GM12865 (cell line): Measurements from ENCODE around the gene SRPRB.

Source experiments
- DNase-seq: peaks from one replicate; pipeline ENCODE4 v3.0.0; 2010; ENCODE audit warnings: low read depth
- H3K4me3 ChIP-seq: 2 replicates; pipeline ENCODE4 v1.5.1; 2011; ENCODE audit warnings: mild to moderate bottlenecking, low read depth, low read length, control low read depth
- TF ChIP-seq, protein P1 (sequence below): IDR thresholded peaks from 2 replicates; pipeline ENCODE4 v1.5.1; 2011; ENCODE audit warnings: low read length, control low read depth, low read depth, inconsistent platforms; ENCODE audit not compliant: insufficient read depth; ENCODE audit errors: missing control alignments

SRPRB gene

DNA sequence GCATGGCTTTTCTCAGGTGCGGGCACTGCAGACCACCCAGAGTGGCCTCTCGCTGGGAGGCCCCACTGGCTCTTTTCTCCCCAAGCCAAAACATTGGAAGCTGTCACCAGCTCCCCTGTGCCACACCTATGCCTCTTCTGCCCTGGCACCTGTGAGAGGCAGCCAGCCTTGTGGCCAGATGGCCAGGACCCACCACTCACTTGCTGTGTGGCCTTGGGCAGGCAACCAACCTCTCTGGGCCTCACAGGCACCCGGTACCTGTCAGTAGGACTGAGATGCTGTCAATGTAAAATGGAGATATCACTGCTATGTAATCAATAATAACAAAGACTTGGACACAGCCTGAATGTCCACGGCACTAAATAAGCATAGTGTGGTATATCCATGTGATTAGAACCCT lies 36.5 kb downstream of the SRPRB start:
- no peak for DNase-seq
- no peak overlapping the region for H3K4me3 ChIP-seq
- TF ChIP-seq, protein P1, sequence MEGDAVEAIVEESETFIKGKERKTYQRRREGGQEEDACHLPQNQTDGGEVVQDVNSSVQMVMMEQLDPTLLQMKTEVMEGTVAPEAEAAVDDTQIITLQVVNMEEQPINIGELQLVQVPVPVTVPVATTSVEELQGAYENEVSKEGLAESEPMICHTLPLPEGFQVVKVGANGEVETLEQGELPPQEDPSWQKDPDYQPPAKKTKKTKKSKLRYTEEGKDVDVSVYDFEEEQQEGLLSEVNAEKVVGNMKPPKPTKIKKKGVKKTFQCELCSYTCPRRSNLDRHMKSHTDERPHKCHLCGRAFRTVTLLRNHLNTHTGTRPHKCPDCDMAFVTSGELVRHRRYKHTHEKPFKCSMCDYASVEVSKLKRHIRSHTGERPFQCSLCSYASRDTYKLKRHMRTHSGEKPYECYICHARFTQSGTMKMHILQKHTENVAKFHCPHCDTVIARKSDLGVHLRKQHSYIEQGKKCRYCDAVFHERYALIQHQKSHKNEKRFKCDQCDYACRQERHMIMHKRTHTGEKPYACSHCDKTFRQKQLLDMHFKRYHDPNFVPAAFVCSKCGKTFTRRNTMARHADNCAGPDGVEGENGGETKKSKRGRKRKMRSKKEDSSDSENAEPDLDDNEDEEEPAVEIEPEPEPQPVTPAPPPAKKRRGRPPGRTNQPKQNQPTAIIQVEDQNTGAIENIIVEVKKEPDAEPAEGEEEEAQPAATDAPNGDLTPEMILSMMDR: no peak

DNA sequence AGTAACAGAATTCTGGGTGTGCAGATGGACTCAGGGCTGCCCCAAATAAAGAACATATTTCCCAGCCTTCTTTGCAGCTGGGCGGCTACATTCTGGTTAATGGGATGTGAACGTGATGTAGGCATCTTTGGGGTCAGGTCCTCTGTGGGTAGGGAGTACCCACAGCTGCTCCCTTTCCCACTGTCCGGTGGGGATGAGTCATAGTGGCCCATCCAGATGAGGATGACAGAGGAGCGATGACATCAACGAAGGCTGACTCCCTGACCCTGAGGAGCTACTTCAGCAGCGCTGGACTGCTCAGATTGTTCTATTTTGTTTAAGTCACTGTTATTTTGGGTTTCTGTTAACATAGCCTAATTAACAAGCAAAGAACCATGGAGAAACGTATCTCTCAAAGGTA lies 38.0 kb downstream of the SRPRB start:
- DNase-seq: no peak
- no peak overlapping the region for H3K4me3 ChIP-seq
- TF ChIP-seq, protein P1: no peak

- TF ChIP-seq, protein P1: no peak
- DNase-seq: no peak
- no peak overlapping the region for H3K4me3 ChIP-seq
Measured at GRCh38 chr3:133845127-133845526, 39.5 kb downstream of the SRPRB start.

DNA sequence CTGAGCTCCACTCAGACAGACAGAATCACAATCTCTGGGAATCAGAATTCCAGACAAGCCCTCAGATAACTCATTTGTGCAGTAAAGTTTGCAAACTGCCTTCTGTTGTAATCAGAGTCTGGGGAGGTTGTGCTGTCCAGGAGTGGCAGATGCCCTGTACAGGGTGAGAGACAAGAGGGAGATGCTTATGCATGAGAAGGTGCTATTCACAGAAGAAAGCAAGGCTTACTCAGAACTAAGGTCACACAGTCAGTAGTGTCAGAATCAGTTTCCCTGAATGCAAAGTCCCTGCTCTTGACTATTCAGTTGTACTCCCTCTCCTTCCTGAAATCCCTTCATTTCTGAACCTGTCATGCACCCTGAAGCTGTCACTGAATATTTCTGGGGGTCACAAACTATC lies 43.7 kb downstream of the SRPRB start:
- peak; percentile 27 for DNase-seq
- H3K4me3 ChIP-seq: no peak overlapping the region
- TF ChIP-seq, protein P1: no peak

GRCh38 chr3:133850034-133850433 lies 44.4 kb downstream of the SRPRB start:
- peak; percentile 51 for DNase-seq
- TF ChIP-seq, protein P1: no peak
- no peak overlapping the region for H3K4me3 ChIP-seq

DNA sequence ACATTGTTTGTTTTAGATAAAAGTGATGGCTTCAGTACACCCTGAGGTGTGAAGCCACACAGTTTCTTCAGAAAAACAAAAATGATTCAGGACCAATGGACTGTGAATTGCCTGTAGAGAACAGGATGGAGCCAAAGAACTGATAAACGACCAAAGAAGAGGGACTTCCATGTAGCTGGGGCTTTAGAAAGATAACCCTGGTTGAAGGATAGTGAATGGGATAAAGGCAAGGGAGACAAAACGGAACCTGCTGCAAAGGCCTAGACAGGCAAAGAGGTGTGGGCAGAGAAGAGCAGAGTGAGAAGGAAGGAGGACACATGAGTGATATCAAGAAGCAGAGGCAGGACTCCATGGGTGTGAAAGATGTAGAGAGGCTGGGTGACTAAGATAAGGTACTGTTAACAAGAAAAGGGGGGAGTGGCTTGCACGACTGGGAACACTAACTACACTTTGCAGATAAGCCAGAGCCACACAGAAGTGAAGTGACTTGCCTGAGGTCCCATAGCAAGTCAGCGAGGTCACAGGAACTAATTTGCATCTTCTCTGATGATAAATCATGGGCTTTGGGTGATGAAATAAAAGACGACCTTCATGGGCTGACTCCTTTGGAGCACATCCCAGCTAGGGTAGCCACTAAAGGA lies 45.8 kb downstream of the SRPRB start:
- TF ChIP-seq, protein P1: no peak
- peak; percentile 61 for DNase-seq

GRCh38 chr3:133851931-133852330 lies 46.3 kb downstream of the SRPRB start:
- TF ChIP-seq, protein P1: no peak
- H3K4me3 ChIP-seq: no peak overlapping the region
- DNase-seq: no peak

More for the DNA sequence above, 45.8 kb downstream of the SRPRB start:
- H3K4me3 ChIP-seq: no peak overlapping the region
